Measurements from ENCODE around the gene PAPPA2.

GRCh38 chr1:176790786-176791185, 327.8 kb downstream of the PAPPA2 start:
- TF ChIP-seq, protein P1, sequence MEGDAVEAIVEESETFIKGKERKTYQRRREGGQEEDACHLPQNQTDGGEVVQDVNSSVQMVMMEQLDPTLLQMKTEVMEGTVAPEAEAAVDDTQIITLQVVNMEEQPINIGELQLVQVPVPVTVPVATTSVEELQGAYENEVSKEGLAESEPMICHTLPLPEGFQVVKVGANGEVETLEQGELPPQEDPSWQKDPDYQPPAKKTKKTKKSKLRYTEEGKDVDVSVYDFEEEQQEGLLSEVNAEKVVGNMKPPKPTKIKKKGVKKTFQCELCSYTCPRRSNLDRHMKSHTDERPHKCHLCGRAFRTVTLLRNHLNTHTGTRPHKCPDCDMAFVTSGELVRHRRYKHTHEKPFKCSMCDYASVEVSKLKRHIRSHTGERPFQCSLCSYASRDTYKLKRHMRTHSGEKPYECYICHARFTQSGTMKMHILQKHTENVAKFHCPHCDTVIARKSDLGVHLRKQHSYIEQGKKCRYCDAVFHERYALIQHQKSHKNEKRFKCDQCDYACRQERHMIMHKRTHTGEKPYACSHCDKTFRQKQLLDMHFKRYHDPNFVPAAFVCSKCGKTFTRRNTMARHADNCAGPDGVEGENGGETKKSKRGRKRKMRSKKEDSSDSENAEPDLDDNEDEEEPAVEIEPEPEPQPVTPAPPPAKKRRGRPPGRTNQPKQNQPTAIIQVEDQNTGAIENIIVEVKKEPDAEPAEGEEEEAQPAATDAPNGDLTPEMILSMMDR (IDR thresholded peaks at IDR 0.05), result no peak
- TF ChIP-seq POLR2A (IDR thresholded peaks at IDR 0.05) (no peak), POLR2AphosphoS5 (IDR thresholded peaks at IDR 0.05) (no peak)

Measured in breast epithelium (tissue), 3 donors.